Activated T-cell treated with anti-CD3 and anti-CD28 coated beads, Interleukin-2, amount 50 U/mL, for 48 hours (primary cell): Measurements from ENCODE around the gene SMIM5.

Source experiments
- DNase-seq, 2 experiments: peaks; one replicate each; pipeline ENCODE4 v3.0.0-alpha.2; 2020

The SMIM5 gene

GRCh38 chr17:75672011-75672410, 38.8 kb downstream of the SMIM5 start:
- DNase-seq = no peak

- no peak for DNase-seq
Measured at GRCh38 chr17:75673487-75673886, 40.3 kb downstream of the SMIM5 start.

GRCh38 chr17:75676461-75676860, 43.2 kb downstream of the SMIM5 start:
- no peak for DNase-seq

- DNase-seq = no peak
Measured at GRCh38 chr17:75679706-75680211, 46.5 kb downstream of the SMIM5 start.

GRCh38 chr17:75680431-75680830, 47.2 kb downstream of the SMIM5 start:
- DNase-seq = no peak

- DNase-seq = no peak
Measured at GRCh38 chr17:75681289-75681688, 48.1 kb downstream of the SMIM5 start.

- no peak for DNase-seq
Measured at GRCh38 chr17:75683583-75683982, 50.3 kb downstream of the SMIM5 start.

- no peak for DNase-seq
Measured at GRCh38 chr17:75684249-75684648, 51.0 kb downstream of the SMIM5 start.

- no peak for DNase-seq
Measured at GRCh38 chr17:75684924-75685323, 51.7 kb downstream of the SMIM5 start.

GRCh38 chr17:75685499-75685898, 52.3 kb downstream of the SMIM5 start:
- no peak for DNase-seq

GRCh38 chr17:75688209-75688825, 55.1 kb downstream of the SMIM5 start:
- peak in 1 of 2 experiments; percentile 32 for DNase-seq

- peak; percentile 35 to 48 for DNase-seq
Measured at GRCh38 chr17:75689441-75689873, 56.2 kb downstream of the SMIM5 start.
